GM12873 (cell line): ENCODE measurements around the gene SYT9.
A peak's percentile ranks its signal among the peaks of the same experiment; 100 is the strongest.

Experiments
- TF ChIP-seq, protein P1 (sequence below): IDR thresholded peaks from 2 replicates; pipeline ENCODE4 v1.5.1; 2012; ENCODE audit warnings: low read depth, mild to moderate bottlenecking, moderate library complexity, low read length, control low read depth; ENCODE audit not compliant: insufficient read depth; ENCODE audit errors: missing control alignments

Gene SYT9

DNA sequence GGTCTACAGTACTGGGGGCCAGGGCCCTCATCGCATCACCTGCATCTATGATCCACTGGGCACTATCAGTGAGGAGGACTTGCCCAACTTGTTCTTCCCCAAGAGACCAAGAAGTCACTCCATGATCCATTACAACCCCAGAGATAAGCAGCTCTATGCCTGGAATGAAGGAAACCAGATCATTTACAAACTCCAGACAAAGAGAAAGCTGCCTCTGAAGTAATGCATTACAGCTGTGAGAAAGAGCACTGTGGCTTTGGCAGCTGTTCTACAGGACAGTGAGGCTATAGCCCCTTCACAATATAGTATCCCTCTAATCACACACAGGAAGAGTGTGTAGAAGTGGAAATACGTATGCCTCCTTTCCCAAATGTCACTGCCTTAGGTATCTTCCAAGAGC lies 258.3 kb downstream of the SYT9 start:
- TF ChIP-seq, protein P1, sequence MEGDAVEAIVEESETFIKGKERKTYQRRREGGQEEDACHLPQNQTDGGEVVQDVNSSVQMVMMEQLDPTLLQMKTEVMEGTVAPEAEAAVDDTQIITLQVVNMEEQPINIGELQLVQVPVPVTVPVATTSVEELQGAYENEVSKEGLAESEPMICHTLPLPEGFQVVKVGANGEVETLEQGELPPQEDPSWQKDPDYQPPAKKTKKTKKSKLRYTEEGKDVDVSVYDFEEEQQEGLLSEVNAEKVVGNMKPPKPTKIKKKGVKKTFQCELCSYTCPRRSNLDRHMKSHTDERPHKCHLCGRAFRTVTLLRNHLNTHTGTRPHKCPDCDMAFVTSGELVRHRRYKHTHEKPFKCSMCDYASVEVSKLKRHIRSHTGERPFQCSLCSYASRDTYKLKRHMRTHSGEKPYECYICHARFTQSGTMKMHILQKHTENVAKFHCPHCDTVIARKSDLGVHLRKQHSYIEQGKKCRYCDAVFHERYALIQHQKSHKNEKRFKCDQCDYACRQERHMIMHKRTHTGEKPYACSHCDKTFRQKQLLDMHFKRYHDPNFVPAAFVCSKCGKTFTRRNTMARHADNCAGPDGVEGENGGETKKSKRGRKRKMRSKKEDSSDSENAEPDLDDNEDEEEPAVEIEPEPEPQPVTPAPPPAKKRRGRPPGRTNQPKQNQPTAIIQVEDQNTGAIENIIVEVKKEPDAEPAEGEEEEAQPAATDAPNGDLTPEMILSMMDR: no peak

DNA sequence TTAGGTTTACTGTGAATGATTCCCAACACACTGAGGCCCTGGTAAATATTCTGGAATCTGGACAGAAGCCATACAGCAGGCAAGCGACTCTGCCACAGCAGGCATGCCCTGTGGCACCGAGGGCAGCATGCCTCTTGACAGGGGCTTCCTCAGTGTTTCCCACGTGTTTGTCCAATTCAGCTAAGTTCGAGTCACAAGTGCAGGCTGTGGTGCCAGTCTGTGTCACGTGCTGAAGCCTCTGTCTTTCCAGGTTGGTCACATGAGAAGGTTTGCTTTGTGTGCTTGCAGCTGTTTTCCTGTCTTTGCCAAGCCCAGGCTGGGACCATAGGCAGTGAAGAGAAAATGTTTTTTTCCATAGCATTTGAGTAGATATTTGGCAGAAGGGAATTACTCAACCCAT lies 259.7 kb downstream of the SYT9 start:
- TF ChIP-seq, protein P1: no peak

DNA sequence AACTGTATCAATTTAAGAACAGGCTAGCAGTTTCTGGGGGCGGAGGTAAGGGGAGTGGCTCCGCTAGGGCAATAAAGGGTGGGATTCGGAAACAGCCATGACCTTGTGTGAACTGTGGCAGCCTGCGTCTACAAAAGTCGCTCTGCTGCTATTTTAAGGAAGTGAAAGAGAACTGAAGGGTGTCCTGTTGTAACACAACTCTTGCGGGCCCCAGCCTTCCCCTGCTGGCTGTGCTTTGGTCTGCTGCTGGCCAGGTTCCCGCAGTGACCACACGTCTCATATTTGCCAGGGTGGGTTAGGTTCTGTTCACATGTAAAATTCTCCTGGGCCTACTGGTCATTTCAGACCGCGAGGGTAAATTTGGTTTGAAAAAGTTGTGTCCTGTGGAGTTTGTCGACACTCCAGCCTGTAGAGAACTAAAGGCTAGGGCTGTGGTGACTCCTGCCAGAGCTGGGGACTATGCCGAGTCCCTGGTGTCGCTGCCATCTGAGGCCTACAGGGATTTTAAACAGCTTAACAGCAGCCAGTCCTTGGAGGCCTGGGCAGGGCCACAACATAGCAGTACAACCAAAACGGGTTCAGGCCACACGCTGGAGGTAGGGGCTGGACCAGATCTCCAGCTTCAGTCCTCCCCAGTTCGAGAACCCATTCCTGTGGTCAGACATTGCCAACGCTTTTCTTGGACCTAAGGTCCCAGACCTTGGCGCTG lies 261.0 kb downstream of the SYT9 start:
- TF ChIP-seq, protein P1: peak; percentile 45

DNA sequence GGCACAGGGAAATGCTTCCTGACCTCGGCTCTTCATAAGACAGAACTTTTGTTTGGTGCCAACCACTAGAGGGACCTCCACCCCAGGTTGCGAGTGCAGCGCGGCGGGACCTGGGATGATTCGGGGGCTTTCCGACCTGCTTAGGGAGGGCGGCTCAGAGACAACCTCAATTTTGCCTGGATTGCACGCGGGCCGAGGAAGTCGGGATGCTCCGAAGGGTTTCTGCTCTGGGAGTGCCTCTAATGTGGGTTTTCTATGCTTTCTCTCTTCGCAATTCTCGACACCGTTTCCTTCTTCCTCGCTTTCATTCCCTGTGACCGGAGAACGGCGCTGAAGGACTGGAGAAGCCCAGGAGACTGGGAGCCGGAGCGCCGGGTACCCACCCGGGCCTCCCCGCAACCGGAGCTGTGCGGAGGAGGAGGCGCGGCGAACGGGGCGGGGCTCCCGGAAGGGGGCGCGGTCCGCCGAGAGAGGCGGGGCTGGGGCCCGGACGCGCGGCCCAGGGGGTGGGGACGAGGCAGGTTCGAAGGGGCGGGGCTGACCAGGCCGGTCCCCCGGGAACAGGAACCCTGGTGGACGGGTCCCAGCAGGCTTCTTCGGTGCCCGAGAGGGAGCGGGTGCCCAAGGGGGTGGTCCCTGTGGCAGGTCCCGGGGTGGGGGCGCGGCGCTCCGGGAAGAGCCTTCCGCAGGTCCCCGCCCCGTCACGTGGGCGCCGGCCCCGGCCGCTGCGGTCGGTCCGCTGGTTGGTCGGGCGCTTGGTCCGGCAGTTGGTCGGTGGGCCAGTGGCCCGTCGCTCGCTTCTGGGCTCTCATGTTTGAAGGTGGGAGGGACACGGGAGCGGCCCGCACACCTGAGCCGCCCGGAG lies 261.8 kb downstream of the SYT9 start, which contains the start of gene PPFIBP2:
PPFIBP2 (plus strand) TSS at position 766 of the 865 bp plus-strand sequence. CDS start 35,477 bp downstream, outside the sequence.
- TF ChIP-seq, protein P1: peak; percentile 79

DNA sequence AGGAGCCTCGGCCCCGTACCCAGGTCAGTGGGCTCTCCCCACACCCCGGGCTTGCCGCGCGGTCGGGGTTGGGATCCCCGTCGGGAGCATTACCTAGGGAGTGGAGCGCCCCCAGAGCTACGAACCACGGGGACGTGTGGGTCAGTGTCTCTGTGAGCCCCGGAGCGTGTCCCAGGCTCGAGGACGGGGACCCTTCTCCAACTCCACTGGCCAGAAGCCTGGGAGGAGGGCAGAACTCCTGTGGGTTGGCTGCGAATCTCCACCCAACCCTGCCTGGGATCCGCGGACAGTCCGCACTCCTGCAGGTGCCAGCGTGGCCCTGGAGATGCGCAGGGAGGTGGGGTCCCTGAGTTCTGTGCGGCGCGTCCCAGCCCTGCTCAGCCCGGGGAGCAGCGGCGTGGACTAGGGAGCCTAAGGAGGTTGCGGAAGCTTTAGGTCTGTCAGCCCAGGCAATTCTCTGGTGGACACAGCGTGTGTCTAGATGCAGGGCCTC lies 262.4 kb downstream of the SYT9 start:
- TF ChIP-seq, protein P1: no peak

DNA sequence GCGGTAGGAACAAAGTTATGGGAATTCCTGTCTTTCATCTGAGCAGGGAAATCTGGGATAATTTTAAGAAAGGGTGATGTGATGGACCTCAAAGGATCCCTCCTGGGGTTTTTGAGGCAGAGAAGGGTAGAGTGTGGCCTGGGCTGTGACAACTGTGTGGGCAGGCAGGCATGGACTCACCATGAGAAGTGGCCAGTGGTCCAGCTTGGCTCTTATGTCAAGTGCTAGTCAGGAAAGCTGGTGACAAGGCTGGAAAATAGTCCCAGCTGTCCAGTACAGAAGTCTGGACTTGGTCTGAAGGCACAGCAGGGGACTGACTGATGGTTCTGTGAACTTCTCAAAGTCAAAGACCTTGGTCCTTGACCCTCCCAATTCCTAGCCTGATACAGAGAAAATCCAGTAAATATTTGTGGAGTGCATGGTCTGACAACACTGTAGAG lies 263.8 kb downstream of the SYT9 start:
- TF ChIP-seq, protein P1: no peak

DNA sequence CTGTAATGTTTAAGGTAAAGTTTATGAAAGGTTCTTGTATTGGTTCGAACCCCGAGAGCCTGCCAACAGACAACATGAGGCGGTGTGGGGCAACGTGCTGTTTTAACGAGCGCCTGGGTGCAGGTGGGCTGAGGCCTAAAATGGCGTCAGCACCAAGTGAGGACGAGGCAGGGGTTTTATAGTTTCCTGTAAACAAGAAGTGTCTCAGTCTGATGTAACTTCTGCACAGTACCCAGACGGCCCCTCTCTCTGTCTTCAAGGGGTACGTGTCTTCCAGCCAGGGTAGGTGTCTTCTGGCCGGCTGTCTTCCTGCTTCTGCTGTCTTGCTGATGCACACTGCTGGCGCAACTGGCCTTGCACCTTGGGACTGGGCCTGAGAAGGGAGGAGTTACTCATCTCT lies 264.8 kb downstream of the SYT9 start:
- TF ChIP-seq, protein P1: no peak
